ENCODE measurements around the gene HIRIP3. TPM values are rescaled to one million over a fixed set of nuclear protein-coding genes. Genes with fewer than 3 reads are reported as not detected.
"Not testable (repeated sequence)": the region's sequence is repeated elsewhere in the genome, so short reads cannot be mapped to it uniquely, and the experiment has no call there.

Gene HIRIP3
- total RNA-seq (2014; rRNA removed; shearing (Covaris generic)) = 17.1 and 19.0 TPM in 2 replicates

GRCh38 chr16:29995324-29995910, at the start of gene HIRIP3:
Gene HIRIP3 (minus strand): TSS chr16:29995617. CDS start chr16:29995605, 12 bp downstream.
- DNase-seq (ENCODE audit: low read depth) = peak; percentile 80

DNA sequence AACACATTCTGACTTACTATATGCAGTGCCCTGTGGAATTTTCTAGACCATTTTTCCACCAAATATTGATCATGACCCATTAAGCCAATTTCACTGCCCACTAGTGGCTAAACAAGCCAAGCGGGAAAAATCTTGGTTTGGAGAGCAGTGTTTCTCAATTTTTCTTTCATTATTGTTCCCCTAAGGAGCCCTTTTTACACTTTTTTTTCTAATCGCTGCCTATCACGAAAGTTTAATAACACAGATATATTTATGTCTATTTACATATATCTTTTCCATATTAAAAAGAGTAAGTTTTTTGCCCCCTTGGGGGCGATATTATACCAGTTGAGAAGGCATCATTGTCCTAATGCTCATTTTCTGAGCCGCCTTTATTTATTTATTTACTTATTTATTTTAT, 46.4 kb upstream of the HIRIP3 start:
- peak; percentile 51 for DNase-seq (ENCODE audit: low read depth)

GRCh38 chr16:30040690-30041089, 45.3 kb upstream of the HIRIP3 start:
- DNase-seq (ENCODE audit: low read depth) = not testable (repeated sequence)

GRCh38 chr16:30040221-30040620, 44.8 kb upstream of the HIRIP3 start:
- no peak for DNase-seq (ENCODE audit: low read depth)

- peak; percentile 30 for DNase-seq (ENCODE audit: low read depth)
Observed at GRCh38 chr16:30033270-30033669, 37.9 kb upstream of the HIRIP3 start.

GRCh38 chr16:30032083-30032819, 36.8 kb upstream of the HIRIP3 start:
- peak; percentile 64 for DNase-seq (ENCODE audit: low read depth)

GRCh38 chr16:30031477-30031918, 36.1 kb upstream of the HIRIP3 start:
- no peak for DNase-seq (ENCODE audit: low read depth)

DNA sequence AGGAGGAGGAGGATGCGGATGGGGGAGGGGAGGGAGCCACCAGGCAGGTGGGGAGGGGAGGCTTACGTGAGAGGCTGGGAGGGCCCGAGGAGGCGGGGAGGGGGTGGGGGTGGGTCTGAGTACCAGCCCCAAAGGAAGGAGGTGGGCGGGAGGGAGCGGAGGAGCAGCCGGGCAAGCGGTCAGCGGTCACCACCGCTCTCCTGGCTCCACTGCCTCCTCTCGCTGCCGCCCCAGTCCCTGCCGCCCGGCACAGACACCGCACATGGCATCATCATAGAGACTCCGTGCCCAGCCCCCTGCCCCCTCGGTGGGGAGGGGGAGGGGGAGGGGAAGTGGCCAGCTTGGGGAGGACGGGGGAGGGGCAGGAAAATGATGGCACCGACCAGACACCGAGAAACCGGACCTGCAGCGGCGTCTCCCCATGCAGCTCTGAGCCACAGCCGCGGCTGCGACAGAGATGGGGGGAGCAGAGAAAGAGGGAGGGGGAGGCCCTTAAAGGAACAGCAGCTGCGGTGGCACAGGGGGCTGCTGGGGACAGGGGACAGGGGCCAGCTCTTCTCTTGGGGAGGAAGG, 35.5 kb upstream of the HIRIP3 start, which contains the start of gene TLCD3B:
TLCD3B (minus strand) TSS at position 431 of the 573 bp plus-strand sequence. CDS start 744 bp downstream, outside the sequence.
- DNase-seq (ENCODE audit: low read depth) = no peak

DNA sequence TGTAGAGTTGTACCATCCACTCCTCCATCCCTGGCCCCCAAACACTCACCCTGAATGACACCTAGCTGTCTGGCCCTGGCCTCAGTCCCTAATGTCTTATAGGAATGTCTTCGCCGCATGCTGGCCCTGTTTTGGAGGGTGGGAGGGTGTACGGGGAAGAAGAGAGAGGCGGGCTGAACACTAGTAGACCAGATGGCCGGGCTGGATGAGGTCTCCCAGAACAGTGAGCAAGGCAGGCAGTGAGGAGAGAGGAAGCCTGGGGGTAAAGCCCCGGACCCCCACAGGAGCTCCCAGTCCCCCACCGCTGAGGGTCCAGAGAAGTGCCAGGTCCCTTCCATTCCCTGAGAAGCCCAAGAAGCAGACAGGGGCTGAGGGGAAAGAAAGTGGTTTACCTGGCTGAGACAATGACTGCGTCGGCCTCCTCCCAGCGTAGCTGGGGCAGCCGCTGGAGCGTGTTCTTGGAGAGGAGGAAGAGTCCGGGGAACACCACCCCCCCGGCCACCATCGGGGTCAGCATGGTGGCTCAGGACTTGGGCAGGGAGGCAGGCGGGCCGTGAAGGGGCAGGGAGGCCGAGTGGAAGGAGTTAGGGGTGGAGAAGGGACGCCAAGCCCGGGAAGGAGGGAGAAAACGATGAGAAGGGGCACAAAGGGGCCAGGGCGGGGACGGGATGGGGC, 34.7 kb upstream of the HIRIP3 start:
- DNase-seq (ENCODE audit: low read depth) = no peak

DNA sequence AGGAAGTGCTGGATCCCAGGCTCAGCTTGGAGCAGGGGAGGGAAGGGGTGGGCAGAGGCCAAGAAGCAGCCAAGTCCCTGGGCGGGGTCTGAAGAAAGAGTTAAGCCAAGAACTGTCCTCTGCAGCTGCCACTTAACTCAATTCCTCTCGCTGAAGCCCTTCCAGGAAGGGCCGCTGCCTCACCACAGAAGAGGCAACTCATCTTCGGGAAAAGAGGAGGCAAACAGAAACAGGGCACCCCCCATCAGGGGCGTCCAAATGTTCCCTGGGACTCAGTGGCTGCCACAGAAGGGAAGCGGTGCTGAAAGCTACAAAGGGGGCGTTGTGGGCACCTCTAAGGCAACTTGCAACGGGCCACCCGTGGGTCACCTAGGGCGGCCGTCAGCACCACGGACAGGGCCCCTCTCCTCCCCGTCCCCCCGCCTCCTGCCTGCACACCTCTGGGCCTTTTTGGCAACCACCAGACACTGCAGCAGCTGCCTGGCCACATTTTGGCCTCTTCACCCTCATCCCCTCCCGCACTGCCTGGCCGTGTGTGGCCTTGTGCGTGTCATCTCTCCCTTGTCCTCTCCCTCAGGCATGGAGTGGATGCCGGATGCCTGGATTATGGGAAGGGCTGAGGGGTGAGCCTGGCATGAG, 33.1 kb upstream of the HIRIP3 start:
- peak; percentile 27 for DNase-seq (ENCODE audit: low read depth)

- DNase-seq (ENCODE audit: low read depth) = no peak
Observed at GRCh38 chr16:30027588-30028437, 32.4 kb upstream of the HIRIP3 start.

DNA sequence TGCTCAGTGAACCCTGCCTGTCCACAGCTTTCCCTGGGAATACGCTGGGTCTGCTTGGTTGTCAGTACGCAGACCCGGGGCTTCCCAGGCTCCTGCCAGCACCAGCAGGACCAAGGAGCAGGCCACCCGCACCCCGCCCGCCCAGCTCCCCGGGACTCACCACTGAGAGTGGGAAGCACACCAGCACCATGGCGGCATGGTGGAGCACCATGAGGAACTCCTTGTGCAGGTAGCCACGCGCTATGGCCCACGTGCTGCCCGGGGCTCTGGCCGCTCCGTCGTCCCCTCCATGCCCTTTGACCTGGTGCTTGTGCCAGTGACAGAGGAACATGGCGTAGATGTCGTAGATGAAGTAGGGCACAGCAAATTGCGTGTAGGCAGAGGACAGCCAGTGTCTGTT, 31.0 kb upstream of the HIRIP3 start:
- DNase-seq (ENCODE audit: low read depth) = no peak

GRCh38 chr16:30025574-30025973, 30.2 kb upstream of the HIRIP3 start:
- DNase-seq (ENCODE audit: low read depth) = no peak

DNA sequence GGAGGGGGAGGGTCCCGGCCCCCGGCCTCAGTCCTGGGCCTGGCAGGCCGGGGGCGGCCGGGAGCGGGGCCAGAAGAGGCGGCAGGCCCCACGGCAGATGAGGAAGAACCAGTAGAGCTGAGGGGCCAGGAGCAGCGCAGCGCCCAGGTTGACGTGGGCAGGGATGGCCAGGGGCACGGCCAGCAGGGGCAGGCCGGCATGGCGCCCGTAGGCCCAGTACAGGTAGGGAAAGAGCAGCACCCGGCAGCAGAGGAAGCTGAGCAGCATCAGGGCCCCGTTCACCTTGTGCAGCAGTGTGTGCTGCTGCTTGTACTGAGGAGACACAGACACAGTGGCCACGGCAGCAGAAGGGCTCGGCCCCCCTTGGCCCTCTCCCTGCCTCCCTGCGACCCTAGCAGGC, 29.7 kb upstream of the HIRIP3 start:
- DNase-seq (ENCODE audit: low read depth) = no peak

GRCh38 chr16:30024451-30024850, 29.0 kb upstream of the HIRIP3 start:
- DNase-seq (ENCODE audit: low read depth) = no peak

DNA sequence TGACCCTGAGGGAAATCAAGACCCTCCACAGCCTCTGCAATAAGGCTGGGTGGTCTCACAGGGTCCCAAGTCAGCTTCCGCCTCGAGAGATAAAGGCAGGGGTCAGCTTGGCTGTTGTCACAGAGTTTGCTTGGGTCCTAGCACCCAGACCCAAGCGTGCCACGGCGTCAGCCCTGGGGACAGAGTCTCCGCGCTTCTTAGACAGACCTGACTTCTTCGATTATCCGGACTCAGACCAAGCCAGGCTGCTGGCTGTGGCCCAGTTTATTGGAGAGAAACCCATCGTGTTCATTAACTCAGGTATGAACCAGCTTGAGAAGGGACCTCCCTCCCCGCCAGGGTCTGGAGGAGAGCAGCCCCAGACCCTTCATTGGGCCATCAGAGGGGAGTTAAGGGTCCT, 28.2 kb upstream of the HIRIP3 start:
- no peak for DNase-seq (ENCODE audit: low read depth)

DNA sequence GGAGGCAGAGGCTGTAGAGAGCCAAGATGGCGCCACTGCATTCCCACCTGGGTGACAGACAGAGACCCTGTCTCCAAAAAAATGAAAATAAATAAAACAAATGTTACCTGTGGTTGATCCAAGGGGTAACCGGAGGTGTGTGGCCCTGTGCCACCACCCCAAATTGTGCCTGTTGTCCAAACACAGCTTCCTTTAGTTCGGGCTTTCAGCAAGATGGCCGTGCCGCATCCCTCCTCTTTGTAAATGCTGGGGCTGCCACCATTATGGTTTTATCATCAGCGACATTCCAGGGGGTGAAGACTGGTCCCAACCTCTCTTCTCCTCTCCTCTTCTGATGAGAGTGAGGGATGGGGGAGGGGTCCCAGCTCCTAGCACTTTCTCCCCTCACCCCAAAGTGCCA, 27.5 kb upstream of the HIRIP3 start, which contains the start of gene C16orf92:
C16orf92 (plus strand) TSS at position 312 of the 400 bp plus-strand sequence. CDS start 143 bp downstream, outside the sequence.
- no peak for DNase-seq (ENCODE audit: low read depth)

- no peak for DNase-seq (ENCODE audit: low read depth)
Observed at GRCh38 chr16:30018731-30019158, 23.3 kb upstream of the HIRIP3 start.

GRCh38 chr16:30017937-30018336, 22.5 kb upstream of the HIRIP3 start:
- DNase-seq (ENCODE audit: low read depth) = not testable (repeated sequence)

DNA sequence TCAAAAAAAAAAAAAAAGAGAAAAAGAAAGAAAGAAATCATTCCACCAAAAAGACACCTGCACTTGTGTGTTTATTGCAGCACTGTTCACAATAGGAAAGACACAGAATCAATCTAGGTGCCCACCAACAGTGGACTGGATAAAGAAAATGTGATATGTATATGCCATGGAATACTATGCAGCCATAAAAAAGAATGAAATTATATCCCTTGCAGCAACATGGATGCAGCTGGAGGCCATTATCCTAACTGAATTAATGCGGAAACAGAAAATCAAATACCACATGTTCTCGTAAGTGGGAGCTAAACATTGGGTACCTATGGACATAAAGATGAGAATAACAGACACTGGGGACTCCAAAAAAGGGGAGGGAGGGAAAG, 21.9 kb upstream of the HIRIP3 start:
- DNase-seq (ENCODE audit: low read depth) = no peak

Measured in M059J (cell line).